ENCODE measurements around the gene TRIM66.
"Not testable (repeated sequence)": the region's sequence is repeated elsewhere in the genome, so short reads cannot be mapped to it uniquely, and the experiment has no call there.

Gene TRIM66

DNA sequence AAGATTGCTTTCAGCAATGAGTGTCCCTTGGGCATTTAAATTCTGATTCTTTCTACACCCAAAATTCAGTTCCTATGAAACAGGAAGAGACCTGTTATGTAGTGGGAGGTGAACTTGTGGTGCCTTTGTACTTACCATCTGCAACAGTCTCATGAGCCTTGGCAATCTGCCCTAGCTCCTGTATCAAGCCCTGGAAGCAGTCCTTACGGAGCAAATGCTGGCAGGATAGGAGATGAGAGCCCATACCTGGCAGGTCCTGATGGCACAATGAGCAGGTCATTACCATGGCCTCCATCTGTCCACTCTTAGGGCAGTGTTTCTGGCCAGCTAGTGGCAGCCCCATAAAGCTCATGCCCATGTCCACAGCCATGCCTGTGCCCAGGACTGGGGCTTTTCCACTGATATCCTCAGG is 10.8 kb downstream of the TRIM66 start:
- DNase-seq, result no peak
- TF ChIP-seq GATA1 (IDR thresholded peaks at IDR 0.05; ENCODE audit: low read depth, low read length), result no peak
- TF ChIP-seq POLR2A (IDR thresholded peaks at IDR 0.05; ENCODE audit: low read length), result no peak

GRCh38 chr11:8671193-8671612 is 11.3 kb downstream of the TRIM66 start:
- TF ChIP-seq POLR2A (IDR thresholded peaks at IDR 0.05; ENCODE audit: low read length) (no peak), GATA1 (IDR thresholded peaks at IDR 0.05; ENCODE audit: low read depth, low read length) (no peak)
- no peak for DNase-seq

DNA sequence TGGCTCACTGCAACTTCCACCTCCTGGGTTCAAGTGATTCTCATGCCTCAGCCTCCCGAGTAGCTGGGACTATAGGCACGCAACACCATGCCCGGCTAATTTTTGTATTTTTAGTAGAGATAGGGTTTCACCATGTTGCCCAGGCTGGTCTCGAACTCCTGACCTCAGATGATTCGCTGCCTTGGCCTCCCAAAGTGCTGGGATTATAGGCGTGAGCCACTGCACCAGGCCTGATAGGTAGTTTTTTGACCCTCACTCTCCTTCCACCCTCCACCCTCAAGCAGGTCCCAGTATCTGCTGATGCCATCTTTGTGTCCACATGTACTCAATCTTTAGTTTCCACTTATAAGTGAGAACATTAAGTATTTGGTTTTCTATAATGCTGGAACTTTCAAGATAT is 12.4 kb downstream of the TRIM66 start:
- not testable (repeated sequence) for DNase-seq

DNA sequence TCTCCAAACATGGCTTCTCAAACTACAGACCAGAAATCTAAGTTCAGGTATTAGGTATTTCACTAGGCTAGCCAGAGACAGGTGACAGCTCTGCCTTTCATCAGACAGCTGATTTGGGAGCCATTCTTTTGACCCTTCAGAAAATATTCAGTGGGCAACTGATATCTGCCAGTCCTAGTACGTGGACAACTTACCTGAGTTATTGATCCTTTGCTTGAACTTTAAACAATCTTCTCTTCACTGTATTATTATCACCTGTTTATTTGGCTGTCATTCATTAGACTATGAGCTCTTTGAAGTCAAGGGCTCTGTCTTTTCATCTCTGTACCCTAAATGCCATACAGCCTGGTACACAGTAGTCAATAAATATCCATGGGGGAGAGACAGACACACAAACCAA is 17.2 kb downstream of the TRIM66 start:
- DNase-seq, result no peak

DNA sequence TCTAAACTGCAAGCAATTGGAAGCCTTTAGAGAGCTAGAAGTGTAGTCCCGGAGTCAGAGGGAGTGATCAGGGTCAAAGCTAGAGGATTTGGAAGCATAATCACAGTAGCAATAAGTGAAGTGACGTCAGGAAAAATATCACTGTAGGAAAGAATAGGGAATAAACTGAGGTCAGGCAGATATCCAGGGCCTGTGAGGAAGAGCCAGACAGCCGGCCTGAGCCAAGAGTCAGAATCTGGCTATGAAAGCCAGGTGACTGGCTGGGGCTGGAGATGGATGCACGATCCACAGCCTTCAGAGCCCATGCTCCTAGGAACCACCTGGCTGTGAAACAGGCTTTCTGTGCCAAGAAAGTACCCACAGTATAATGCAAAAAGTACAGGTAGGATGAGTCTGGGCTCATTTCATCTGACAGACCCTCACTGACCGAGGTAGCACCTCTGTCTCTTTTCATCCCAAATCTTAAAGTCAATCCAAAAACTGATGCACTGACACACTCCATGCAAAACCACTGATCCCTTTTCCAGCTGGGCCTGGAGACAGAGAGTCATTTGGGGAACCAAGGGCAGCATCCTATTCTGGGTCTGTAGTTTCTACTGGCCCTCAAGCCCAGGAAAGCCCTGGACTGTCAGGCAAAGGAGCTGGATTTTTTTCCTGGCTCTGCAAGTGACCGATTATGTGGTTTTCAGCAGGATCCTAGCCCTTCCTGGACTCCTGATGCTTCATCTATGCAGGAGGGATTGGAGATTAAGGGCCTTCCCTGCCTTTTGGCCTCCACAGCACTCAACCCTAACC is 21.3 kb downstream of the TRIM66 start:
- no peak for DNase-seq
- TF ChIP-seq GATA1 (IDR thresholded peaks at IDR 0.05; ENCODE audit: low read depth, low read length), result no peak
- TF ChIP-seq POLR2A (IDR thresholded peaks at IDR 0.05; ENCODE audit: low read length), result no peak

More for the DNA sequence above, 17.2 kb downstream of the TRIM66 start:
- TF ChIP-seq POLR2A (IDR thresholded peaks at IDR 0.05; ENCODE audit: low read length) (no peak), GATA1 (IDR thresholded peaks at IDR 0.05; ENCODE audit: low read depth, low read length) (no peak)

GRCh38 chr11:8658321-8659057 is 24.0 kb downstream of the TRIM66 start:
- DNase-seq, result no peak
- TF ChIP-seq GATA1 (IDR thresholded peaks at IDR 0.05; ENCODE audit: low read depth, low read length) (no peak), POLR2A (IDR thresholded peaks at IDR 0.05; ENCODE audit: low read length) (no peak)

GRCh38 chr11:8656291-8656690 is 26.2 kb downstream of the TRIM66 start:
- TF ChIP-seq GATA1 (IDR thresholded peaks at IDR 0.05; ENCODE audit: low read depth, low read length) (no peak), POLR2A (IDR thresholded peaks at IDR 0.05; ENCODE audit: low read length) (no peak)
- DNase-seq, result no peak

GRCh38 chr11:8654503-8654902 is 28.0 kb downstream of the TRIM66 start:
- TF ChIP-seq GATA1 (IDR thresholded peaks at IDR 0.05; ENCODE audit: low read depth, low read length) (no peak), POLR2A (IDR thresholded peaks at IDR 0.05; ENCODE audit: low read length) (no peak)
- no peak for DNase-seq

GRCh38 chr11:8652140-8652539 is 30.3 kb downstream of the TRIM66 start:
- TF ChIP-seq GATA1 (IDR thresholded peaks at IDR 0.05; ENCODE audit: low read depth, low read length) (no peak), POLR2A (IDR thresholded peaks at IDR 0.05; ENCODE audit: low read length) (no peak)
- peak in 1 of 2 experiments; percentile 22 for DNase-seq

DNA sequence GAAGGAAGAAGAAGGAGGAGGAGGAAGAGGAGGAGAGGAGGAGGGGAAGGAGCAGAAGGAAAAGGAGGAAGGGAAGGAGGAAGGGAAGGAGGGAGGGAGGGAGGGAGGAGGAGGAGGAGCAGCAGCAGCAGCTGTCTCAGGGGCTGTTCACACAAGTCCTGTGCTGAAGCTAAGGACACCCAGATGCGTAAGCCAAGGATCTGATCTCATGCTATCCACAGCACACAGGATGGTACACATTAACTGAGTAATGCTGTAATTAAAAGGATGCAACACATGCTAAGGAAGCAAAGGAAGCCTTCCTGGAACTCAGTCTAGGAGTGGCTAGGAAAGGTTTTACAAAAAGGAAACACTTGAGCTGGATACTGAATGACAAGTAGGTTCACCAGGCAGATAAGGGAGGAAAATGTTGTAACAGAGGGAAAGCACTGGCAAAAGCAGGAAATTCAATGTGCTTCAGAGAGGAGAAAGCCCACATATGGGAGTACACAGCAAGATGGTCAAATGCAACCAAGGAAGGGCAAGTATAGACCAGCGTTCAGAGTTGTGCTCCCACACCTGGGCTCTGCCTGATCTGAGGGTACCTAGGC is 32.0 kb downstream of the TRIM66 start:
- TF ChIP-seq POLR2A (IDR thresholded peaks at IDR 0.05; ENCODE audit: low read length) (no peak), GATA1 (IDR thresholded peaks at IDR 0.05; ENCODE audit: low read depth, low read length) (no peak)
- no peak for DNase-seq

- TF ChIP-seq GATA1 (IDR thresholded peaks at IDR 0.05; ENCODE audit: low read depth, low read length), result no peak
- no peak for TF ChIP-seq POLR2A (IDR thresholded peaks at IDR 0.05; ENCODE audit: low read length)
- DNase-seq, result no peak
Observed at GRCh38 chr11:8649361-8649760, 33.1 kb downstream of the TRIM66 start.

DNA sequence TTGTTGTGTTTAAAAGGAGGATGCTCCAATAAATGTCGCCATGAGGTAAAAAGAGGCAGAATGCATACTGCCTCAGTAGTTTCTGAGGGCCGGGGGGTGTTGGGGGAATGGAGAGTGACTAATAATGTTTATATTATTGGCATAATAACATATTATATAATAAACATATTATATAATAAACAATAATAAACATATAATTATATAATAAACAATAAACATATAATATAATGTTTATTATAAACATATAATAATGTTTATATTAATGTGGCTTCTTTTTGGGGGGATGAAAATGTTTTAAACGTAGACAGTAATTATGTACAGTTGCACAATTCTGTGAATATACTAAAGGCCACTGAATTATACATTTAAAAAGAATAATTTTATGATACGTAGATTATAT is 35.6 kb downstream of the TRIM66 start:
- no peak for DNase-seq
- TF ChIP-seq POLR2A (IDR thresholded peaks at IDR 0.05; ENCODE audit: low read length) (no peak), GATA1 (IDR thresholded peaks at IDR 0.05; ENCODE audit: low read depth, low read length) (no peak)

DNA sequence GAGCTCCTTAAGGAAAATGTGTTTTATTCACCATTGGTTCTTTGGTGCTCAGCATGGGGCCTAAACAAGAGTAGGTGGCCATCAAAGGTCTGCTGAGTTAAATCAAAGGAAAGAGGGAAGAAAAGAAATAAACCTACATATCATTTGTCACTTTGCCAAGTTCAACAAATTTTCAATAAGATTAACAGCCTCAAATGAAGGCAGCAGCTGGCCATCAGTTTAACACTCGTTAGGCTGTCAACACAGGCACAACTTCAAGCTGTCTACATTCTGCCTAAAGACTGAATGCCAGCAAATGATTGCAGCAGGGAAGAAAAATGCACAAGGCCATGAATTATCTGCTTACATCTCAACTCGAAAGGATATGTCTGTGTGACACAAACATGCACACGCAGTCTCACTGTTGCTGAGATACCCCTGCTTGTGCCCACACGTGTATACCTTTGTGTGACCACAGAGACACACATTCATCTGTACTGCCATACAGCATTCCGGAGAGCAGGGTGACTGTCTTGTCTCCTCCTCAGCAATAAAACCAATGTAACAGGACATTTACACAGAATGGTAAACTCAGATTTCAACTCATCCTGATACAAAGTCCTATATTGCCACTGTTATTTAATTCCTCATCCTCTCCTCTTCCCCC is 40.1 kb downstream of the TRIM66 start:
- no peak for TF ChIP-seq POLR2A (IDR thresholded peaks at IDR 0.05; ENCODE audit: low read length)
- TF ChIP-seq GATA1 (IDR thresholded peaks at IDR 0.05; ENCODE audit: low read depth, low read length), result no peak
- DNase-seq, result no peak

DNA sequence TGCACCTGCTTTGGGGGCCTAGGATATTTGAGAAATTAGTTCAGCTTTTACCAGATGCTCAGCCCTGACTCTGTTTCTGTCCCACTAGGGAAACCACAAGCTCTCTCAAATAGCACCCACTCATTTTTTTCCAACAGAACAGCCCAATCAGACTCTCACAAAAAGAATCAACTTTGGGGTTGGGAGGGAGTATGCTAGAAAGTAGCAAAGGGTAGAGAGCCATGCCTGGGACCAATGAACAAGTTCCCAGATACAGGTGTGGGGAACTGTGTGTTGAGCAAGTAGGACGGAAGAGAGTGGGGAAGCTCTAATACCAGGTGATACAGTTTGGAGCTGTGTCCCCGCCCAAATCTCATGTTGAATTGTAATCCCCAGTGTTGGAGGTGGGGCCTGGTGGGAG is 41.1 kb downstream of the TRIM66 start:
- DNase-seq, result no peak
- no peak for TF ChIP-seq POLR2A (IDR thresholded peaks at IDR 0.05; ENCODE audit: low read length)
